ENCODE results near the gene PLCL2.

DNA sequence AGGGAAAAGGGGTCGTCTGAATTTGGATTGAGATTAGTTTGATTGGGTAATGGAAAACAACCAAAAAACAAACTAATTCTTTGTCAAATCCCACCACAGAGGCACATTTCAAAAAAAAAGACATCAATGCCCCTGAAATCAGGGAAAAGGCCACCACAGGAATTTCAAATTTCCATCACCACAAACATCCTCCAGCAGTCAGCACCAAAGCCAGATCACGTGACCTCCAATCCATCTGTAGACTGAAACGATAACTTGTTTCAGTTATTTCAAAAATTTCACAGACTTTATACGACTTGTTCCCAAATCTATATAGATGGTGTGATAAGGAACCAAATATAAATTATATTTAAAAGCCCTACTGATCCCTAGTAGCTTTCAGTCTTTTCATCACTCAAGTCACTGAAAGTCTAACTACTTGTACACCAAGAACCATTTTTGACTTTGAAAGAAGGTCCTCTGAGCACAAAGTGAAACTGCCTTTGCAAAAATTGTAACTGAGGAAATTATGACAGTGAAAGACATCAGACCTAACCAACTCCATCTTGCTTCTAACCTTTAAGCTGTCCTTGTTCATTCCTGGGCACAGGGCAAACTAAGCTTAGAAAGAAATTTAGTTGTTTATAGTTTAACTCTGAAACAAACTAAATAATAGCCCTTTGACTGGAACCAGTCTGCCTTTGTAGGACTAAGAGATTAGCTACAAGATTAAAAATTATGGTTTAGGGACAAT is 48.1 kb upstream of the PLCL2 start:
- TF ChIP-seq, protein P1, sequence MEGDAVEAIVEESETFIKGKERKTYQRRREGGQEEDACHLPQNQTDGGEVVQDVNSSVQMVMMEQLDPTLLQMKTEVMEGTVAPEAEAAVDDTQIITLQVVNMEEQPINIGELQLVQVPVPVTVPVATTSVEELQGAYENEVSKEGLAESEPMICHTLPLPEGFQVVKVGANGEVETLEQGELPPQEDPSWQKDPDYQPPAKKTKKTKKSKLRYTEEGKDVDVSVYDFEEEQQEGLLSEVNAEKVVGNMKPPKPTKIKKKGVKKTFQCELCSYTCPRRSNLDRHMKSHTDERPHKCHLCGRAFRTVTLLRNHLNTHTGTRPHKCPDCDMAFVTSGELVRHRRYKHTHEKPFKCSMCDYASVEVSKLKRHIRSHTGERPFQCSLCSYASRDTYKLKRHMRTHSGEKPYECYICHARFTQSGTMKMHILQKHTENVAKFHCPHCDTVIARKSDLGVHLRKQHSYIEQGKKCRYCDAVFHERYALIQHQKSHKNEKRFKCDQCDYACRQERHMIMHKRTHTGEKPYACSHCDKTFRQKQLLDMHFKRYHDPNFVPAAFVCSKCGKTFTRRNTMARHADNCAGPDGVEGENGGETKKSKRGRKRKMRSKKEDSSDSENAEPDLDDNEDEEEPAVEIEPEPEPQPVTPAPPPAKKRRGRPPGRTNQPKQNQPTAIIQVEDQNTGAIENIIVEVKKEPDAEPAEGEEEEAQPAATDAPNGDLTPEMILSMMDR (conservative IDR thresholded peaks at IDR 0.05; ENCODE audit: low read depth, low read length) = no peak
- TF ChIP-seq EZH2 (IDR thresholded peaks at IDR 0.05; ENCODE audit: borderline replicate concordance, low read depth, low read length, poor library complexity, severe bottlenecking) = no peak
